OCI-LY3 (cell line): ENCODE results near the gene AIG1.

Source experiments
- CTCF ChIP-seq: fragments of 200-600, 300-600 bp; sonication (generic); IDR thresholded peaks from 2 replicates; pipeline ENCODE4 v1.5.1; 2014; ENCODE audit warnings: antibody characterized with exemption, low read length, low read depth
- EZH2phosphoT487 ChIP-seq: fragments of 200-600 bp; shearing (Covaris generic); IDR thresholded peaks from 2 replicates; pipeline ENCODE4 v1.6.1; 2018; ENCODE audit warnings: antibody characterized with exemption, mixed run types, low read depth

- TF ChIP-seq CTCF (no peak), EZH2phosphoT487 (no peak)
Observed at GRCh38 chr6:143014764-143015163, 45.9 kb upstream of the AIG1 start.
